Endothelial cell of umbilical vein (primary cell): ENCODE data around the gene SIPA1L3. TPM values are rescaled to one million over a fixed set of nuclear protein-coding genes. Genes with fewer than 3 reads are reported as not detected.

Experiments used
- BruUV-seq: library from RNA; stranded (reverse); fragments of 400-500 nt; replicated peaks from 2 replicates; lab custom pipeline; 2021; lab: Mats Ljungman, UMichigan
- CTCF ChIA-PET: fragments of 300-600, 350-600 bp; sonication (Branson Sonifier 250); formaldehyde crosslinking; loops from one replicate; lab custom pipeline; 2021; ENCODE audit warnings: antibody characterized with exemption, inconsistent platforms; lab: Charles Lee
- POLR2A ChIA-PET: fragments of 300-600, 350-600 bp; sonication (Branson Sonifier 250); formaldehyde crosslinking; loops from one replicate; lab custom pipeline; 2021; ENCODE audit warnings: antibody characterized with exemption, inconsistent platforms; lab: Charles Lee
- DNase-seq: peaks from one replicate; pipeline ENCODE4 v3.0.0-alpha.2; 2011; ENCODE audit warnings: low read depth, low spot score
- FAIRE-seq: peaks from 2 replicates; lab custom pipeline; 2011; peaks lifted over from hg19 to GRCh38; lab: Jason Lieb, UNC
- H2AFZ ChIP-seq: 2 replicates; pipeline ENCODE4 v1.6.0; 2012; ENCODE audit warnings: low read depth, low read length, control low read depth, inconsistent platforms
- H3K27ac ChIP-seq: 2 replicates; pipeline ENCODE4 v1.5.1; 2011; ENCODE audit warnings: low read depth, mild to moderate bottlenecking, control low read depth, low read length, moderate library complexity; ENCODE audit not compliant: insufficient read depth
- H3K27me3 ChIP-seq, 2 experiments: 2 replicates each; pipeline versions ENCODE4 v1.6.0 to v1.6.1; 2011; ENCODE audit warnings: low read length in 2 of 2, mixed read lengths in 1 of 2; ENCODE audit not compliant: control insufficient read depth in 2 of 2, insufficient read depth in 2 of 2
- H3K36me3 ChIP-seq, 2 experiments: 2 replicates in 1 of 2; 3 replicates in 1 of 2; pipeline ENCODE4 v1.5.1; 2011; ENCODE audit warnings: low read length in 2 of 2, mild to moderate bottlenecking in 1 of 2, moderate library complexity in 1 of 2; ENCODE audit not compliant: control insufficient read depth in 2 of 2, insufficient read depth in 2 of 2; ENCODE audit errors: extremely low read depth in 1 of 2
- H3K4me1 ChIP-seq: 3 replicates; pipeline ENCODE4 v1.5.1; 2011; ENCODE audit warnings: mild to moderate bottlenecking, low read length; ENCODE audit not compliant: control insufficient read depth, insufficient read depth; ENCODE audit errors: extremely low read depth
- H3K4me2 ChIP-seq: 2 replicates; pipeline ENCODE4 v1.6.1; 2011; ENCODE audit warnings: low read length, control low read depth, mixed read lengths; ENCODE audit not compliant: insufficient read depth
- H3K4me3 ChIP-seq, 3 experiments: fragments of 200-600 bp in 1 of 3; sonication (generic), shearing (Covaris generic) in 1 of 3; replicated peaks in 1 of 3; 2 replicates each; pipeline ENCODE4 v1.5.1; 2011 to 2016; ENCODE audit warnings: control low read depth in 3 of 3, low read length in 3 of 3, mild to moderate bottlenecking in 2 of 3, inconsistent platforms in 1 of 3, low read depth in 1 of 3, moderate library complexity in 1 of 3; ENCODE audit not compliant: insufficient read depth in 1 of 3
- H3K79me2 ChIP-seq: 2 replicates; pipeline ENCODE4 v1.6.0; 2012; ENCODE audit warnings: low read length, inconsistent platforms; ENCODE audit not compliant: control insufficient read depth, insufficient read depth
- H3K9ac ChIP-seq: replicated peaks from 2 replicates; pipeline ENCODE3; 2011; ENCODE audit warnings: low read length, control low read depth; ENCODE audit not compliant: insufficient read depth; ENCODE audit errors: extremely low read depth
- H3K9me1 ChIP-seq: replicated peaks from 3 replicates; pipeline ENCODE4 v1.6.0; 2011; ENCODE audit warnings: mild to moderate bottlenecking, low read length; ENCODE audit not compliant: control insufficient read depth, insufficient read depth; ENCODE audit errors: extremely low read depth
- H3K9me3 ChIP-seq: replicated peaks from 2 replicates; pipeline ENCODE4 v1.5.1; 2012; ENCODE audit warnings: low read length, inconsistent platforms; ENCODE audit not compliant: control insufficient read depth, insufficient read depth
- H4K20me1 ChIP-seq: replicated peaks from 2 replicates; pipeline ENCODE3; 2011; ENCODE audit warnings: mild to moderate bottlenecking, low read length; ENCODE audit not compliant: control insufficient read depth, insufficient read depth; ENCODE audit errors: extremely low read depth
- CTCF ChIP-seq, 2 donors: IDR thresholded peaks; 1 replicate in 1 of 2; 2 replicates in 1 of 2; pipeline ENCODE4 v1.5.1; 2011; ENCODE audit warnings: low read length in 2 of 2, mild to moderate bottlenecking in 2 of 2, moderate library complexity in 2 of 2, control low read depth in 1 of 2, inconsistent platforms in 1 of 2, low read depth in 1 of 2; ENCODE audit not compliant: insufficient read depth in 1 of 2; ENCODE audit errors: extremely low read depth in 1 of 2
- EZH2 ChIP-seq: IDR thresholded peaks from 2 replicates; pipeline ENCODE4 v1.6.1; 2012; ENCODE audit warnings: borderline replicate concordance, low read depth, mild to moderate bottlenecking, moderate library complexity, low read length, inconsistent platforms; ENCODE audit not compliant: severe bottlenecking
- FOS ChIP-seq: IDR thresholded peaks from 2 replicates; pipeline ENCODE4 v1.6.1; 2011; ENCODE audit warnings: mild to moderate bottlenecking, low read length, moderate library complexity, borderline replicate concordance; ENCODE audit not compliant: insufficient read depth
- GATA2 ChIP-seq: IDR thresholded peaks from 2 replicates; pipeline ENCODE4 v1.7.0; 2011; ENCODE audit warnings: low read depth, mild to moderate bottlenecking, moderate library complexity, mixed read lengths, low read length; ENCODE audit not compliant: insufficient read length, insufficient read depth
- JUN ChIP-seq: IDR thresholded peaks from 2 replicates; pipeline ENCODE4 v1.6.1; 2011; ENCODE audit warnings: borderline replicate concordance, low read depth; ENCODE audit not compliant: insufficient read length, insufficient read depth
- MAX ChIP-seq: IDR thresholded peaks from 2 replicates; pipeline ENCODE4 v1.6.1; 2011; ENCODE audit not compliant: insufficient read depth, insufficient read length
- MYC ChIP-seq: IDR thresholded peaks from one replicate; pipeline ENCODE4 v1.6.1; 2011; ENCODE audit warnings: mild to moderate bottlenecking, low read depth, low read length
- POLR2A ChIP-seq: IDR thresholded peaks from 2 replicates; pipeline ENCODE4 v1.6.1; 2012; ENCODE audit warnings: low read depth, mild to moderate bottlenecking, control low read depth, low read length
- POLR2AphosphoS5 ChIP-seq: IDR thresholded peaks from 2 replicates; pipeline ENCODE4 v1.6.1; 2012; ENCODE audit warnings: low read depth, mild to moderate bottlenecking, control low read depth, low read length, moderate library complexity; ENCODE audit not compliant: insufficient read depth
- dilution Hi-C: fragments of 300-500 bp; cut with MboI; formaldehyde crosslinking; loops from one replicate; pipeline ENCODE4 v1.15.0; 2019; ENCODE audit warnings: low sequenced_read_pairs; ENCODE audit not compliant: extremely low pct_ligation_motif_present
- intact Hi-C: fragments of 100-400 bp; cut with micrococcal nuclease; formaldehyde crosslinking; loops from one replicate; pipeline ENCODE4 v1.10.0; 2022
- polyA plus RNA-seq, 4 experiments: library from polyadenylated mRNA; depleted of rRNA in 3 of 4; stranded (reverse) in 3 of 4; unstranded in 1 of 4; fragments of >200 nt; gene quantifications; 2 replicates each; pipeline versions ENCODE4 v1.2.1 to v1.2.3, GENCODE V29; 2011 to 2012; ENCODE audit warnings: missing spikeins in 1 of 4
- total RNA-seq: library from RNA; stranded (reverse); gene quantifications from 2 replicates; pipeline ENCODE4 v1.2.3, GENCODE V29; 2021

SIPA1L3 gene
- total and polyA plus RNA-seq, 2 donors (not counting 3 experiments of a cell fraction or from before 2014, with no cell fraction given) = 14.2 to 47.2 TPM

- TF ChIP-seq CTCF (IDR thresholded peaks at IDR 0.05; ENCODE audit: extremely low read depth in 1 of 2, insufficient read depth in 1 of 2, low read depth in 1 of 2, low read length in 2 of 2) (no peak), MYC (no peak), JUN (no peak), GATA2 (no peak), FOS (no peak), POLR2AphosphoS5 (no peak), POLR2A (no peak), EZH2 (no peak), MAX (no peak)
- H3K4me2 ChIP-seq = no peak overlapping the region
- dilution Hi-C loops = no loop called here
- ChIA-PET CTCF (no interaction called here), POLR2A (no interaction called here)
- H4K20me1 ChIP-seq = no peaks in the 10 kb centered on the region
- intact Hi-C loops = no loop called here
- H3K27ac ChIP-seq = no peak overlapping the region
- FAIRE-seq (no peak), DNase-seq (no peak)
- H3K9ac ChIP-seq = no peak overlapping the region
- no peaks in the 10 kb centered on the region for H3K4me1 ChIP-seq
- no peak overlapping the region for H3K4me3 ChIP-seq
- H3K9me1 ChIP-seq = no peaks in the 10 kb centered on the region
- no peaks in the 10 kb centered on the region for H3K79me2 ChIP-seq
- no peaks in the 10 kb centered on the region for H3K27me3 ChIP-seq
- no peaks in the 10 kb centered on the region for H3K9me3 ChIP-seq
- no peak overlapping the region for H2AFZ ChIP-seq
- H3K36me3 ChIP-seq = peaks cover 0 to 7% of the 10 kb centered on the region in 2 experiments
- BruUV-seq = no TSS peak
Measured at GRCh38 chr19:38185562-38185961, 278.6 kb downstream of the SIPA1L3 start.
